Activated CD8-positive, alpha-beta memory T cell treated with anti-CD3 and anti-CD28 coated beads, Interleukin-2, amount 50 U/mL, for 1 hour (primary cell): Measurements from ENCODE around the gene ZNF365.

ENCODE experiments used
- DNase-seq: peaks from one replicate; pipeline ENCODE4 v3.0.0-alpha.2; 2020; ENCODE audit errors: extremely low read depth

ZNF365 gene

DNA sequence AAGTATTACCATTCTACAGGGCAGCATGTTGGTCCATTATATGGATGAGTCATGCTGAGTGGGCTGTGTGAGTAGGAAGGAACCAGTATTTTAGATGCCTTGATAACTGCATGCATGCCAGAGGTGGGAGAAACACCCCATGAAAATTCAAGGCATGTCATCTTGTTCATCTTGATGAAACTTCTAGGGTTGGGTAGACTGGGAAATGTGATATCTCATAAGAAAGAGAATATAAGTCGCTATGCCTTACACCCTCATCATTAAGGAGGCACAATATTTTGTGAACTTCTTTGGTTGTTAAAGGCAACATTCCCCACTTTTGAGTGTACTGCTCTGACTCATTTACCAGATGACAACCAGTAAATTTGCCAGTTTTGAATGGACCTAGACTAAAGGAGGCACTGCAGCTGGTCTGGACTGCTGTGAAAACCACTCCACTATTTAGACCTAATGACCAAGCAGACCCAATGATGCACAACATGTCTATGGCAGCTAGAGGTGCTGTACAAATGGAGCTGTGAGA, 48.0 kb downstream of the ZNF365 start:
- no peak for DNase-seq

DNA sequence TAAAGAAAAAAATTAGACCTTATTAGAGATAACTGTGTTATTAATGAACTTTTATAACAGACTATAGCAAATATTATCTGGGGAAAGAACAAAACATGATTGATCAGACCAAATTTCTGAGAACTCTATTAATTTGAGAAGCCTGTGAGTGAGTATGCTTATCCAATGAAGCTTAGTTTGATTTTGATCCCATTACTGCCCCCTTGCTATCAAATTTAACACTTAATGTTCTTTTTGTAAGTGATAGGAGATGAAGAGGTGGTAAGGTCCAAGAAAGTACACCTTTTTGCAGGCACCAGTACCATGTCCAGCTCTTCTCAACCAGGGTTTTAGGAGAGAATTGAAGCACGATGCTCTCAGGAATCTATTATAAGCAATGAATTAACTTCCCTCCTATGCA, 49.9 kb downstream of the ZNF365 start:
- no peak for DNase-seq

DNA sequence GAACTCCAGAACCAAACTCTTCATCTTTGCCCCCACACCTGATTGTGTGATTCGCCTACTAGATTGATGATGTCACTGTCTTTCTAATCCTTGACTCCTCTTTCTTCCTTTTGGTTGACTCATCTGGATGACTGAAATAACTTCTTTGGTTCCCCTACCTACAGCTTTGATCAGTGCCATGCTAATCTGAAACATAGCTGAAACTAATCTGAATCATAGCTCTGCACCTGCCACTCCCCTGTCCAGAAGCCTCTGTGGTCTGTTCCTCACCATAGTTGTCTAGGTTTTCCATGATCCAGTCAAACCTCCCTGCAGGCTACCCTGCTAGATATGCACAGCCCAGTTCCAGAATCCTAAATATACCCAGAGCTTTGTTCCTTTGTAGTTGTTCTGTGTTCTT, 51.9 kb downstream of the ZNF365 start:
- DNase-seq: no peak

DNA sequence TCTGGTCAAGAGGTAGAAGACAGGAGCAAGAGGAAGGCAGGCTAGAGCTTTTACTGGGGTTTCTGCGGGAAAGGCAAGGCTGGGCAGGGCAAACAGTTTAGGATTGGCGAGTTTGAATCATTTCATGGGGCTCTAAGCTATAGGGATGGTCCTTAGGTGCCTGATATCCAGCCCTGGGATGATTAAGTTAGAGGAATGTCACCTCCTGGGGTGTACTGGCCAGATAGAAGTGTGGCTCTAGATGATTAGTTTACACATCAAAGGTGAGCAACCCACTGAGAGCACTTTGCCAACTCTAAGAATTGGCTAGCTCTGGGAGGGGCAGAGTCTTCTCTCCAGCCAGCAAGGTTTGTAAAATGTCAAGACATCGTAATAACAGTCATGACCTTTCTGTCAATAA, 52.4 kb downstream of the ZNF365 start:
- DNase-seq: no peak

DNA sequence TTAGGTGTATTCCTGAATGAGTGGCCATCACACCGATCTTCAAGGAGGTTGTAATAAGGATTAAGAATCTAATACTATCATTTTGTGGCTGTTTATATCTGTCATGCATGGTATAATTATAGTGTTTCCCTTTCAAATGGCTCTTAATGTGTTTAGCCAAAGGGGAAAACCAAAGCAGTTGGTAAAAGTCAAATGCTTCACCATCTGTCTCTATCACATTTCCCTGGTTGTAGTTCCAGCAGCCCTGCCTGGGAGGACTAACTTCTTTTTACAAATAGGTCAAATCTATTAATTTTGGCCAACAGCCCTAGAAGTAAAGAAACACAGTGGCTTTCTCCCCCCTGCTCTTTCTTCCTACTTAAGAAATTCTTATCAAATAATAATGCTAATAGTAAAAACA, 56.7 kb downstream of the ZNF365 start:
- no peak for DNase-seq

DNA sequence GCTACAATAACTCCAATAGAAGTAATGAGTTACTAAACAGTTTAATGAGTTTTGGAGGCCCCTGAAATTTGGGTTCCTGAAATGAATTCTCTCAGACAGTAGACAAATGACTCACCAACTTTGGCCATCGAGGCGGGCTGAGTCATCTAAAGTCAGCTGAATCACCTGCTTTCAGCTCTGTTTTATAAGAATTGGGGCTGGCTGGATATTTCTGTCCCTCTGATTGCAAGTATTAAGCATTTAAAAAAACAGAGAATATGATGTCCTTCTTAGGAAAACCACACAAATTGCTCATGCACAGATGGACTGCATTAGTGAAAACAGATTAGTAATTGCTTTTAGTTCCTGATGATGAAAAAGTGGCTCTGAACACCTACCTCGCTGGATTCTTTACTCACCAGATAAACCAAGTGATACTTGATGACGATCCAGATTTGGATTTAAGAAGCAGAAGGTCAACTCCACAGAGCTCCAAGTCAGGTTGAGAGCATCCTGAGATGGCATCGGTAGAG, 59.1 kb downstream of the ZNF365 start:
- no peak for DNase-seq

DNA sequence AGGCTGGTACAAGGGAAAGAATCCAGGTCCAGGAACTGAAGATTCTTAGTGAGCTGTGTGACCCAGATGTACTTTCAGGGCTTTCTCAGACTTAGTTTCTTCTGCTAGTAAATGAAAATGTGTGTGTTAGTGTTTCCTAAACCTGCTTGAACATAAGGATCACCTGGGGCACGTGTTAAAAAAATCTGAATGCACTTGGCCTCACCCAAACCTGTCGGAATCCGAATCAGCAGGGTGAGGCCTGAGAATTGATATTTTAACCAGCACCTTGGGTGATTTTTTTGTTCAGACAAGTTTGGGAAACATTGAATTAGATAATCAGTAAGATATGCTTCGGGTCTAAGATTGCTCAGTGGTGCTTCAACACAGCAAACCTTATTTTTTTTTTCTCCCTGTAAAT, 59.7 kb downstream of the ZNF365 start:
- DNase-seq: no peak

DNA sequence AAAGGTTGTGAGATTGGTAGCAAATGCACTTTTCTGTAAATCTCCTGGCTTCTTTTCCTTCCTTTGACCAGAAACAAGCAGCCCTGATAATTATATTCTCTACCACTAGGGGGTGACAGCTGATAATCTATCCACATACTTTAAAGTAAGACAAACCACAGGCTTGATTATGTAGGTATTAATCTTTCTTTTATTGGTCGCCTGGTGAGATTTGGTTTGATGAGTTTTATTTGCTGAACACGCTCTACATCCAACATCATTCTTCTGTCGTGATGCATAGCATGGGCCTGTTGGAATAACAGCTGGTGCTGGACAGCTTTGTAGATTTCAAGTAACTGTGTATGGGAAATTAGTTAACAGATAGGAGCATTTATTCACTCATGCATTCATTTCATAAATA, 63.5 kb downstream of the ZNF365 start:
- peak; percentile 3 for DNase-seq

DNA sequence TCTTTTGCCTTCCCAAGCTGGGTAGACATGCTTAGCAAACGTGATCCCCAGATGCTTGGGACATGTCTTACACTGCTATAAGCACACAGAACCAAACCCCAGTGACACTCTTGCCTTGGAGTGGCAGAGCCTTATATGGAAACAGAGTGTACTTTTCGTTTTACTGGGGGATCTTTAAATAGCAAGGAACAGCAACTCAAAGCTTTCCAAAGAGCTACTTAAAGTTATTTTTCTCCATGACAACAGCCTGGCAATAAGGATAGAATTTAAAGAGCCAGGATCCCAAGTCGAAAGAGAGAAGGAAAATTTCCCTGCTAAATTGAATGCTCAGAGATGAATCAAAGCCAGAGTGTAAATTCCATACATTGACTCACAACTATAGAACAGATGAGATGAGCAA, 67.8 kb downstream of the ZNF365 start:
- no peak for DNase-seq

DNA sequence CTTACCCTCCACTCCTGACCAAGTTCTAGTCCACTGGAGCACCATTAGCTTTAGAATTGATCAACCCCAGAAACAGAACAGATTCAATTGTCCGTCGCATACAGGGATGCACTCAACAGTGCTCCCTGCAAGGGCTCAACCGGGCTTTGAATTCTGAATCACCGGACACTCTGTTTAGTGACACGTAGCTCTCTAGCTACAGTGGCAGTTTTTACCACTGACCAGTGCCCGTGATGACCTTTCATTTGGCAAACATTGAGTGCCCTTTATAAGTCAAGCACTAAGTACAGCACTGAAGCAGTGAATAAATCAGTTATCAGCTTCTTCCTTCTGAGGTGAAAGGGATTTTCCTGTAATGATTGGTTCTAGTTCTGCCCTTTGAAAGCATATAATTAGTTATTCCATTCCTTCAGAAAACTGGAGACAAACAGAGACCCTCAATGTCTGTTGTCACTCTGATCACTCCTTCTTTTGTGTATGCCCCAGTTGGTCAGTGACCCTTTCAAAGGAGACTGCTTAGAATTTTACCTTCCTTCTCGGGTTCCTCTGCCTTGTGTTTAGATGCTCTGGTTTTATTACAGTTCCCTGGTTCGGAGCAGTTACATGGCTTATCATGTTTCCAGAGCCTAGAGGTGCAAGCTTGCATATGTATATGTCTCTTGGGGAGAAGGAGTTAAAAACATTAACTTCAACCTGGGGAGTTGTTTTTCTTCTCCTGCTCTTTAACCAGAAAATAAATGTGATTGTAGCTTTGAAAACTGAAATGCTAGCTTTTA, 68.9 kb downstream of the ZNF365 start:
- DNase-seq: no peak

DNA sequence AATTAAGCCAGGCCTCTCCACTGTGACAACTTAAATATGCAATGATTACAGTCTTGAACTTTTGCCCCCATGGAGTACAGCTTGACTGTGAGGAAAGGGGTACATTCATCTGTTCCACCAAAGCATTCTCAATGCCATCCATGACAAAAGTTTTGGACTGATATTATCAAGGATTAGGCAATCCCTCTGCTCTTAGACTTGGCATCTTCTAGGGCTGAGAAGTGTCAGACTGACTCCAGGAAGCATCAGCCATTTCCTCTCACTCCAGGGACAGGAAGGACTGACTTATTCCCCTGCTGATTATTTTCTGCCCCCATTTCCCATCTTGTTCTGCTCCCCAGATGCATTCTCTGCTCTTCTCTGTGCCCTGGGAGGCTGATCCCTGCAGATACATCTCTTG, 69.7 kb downstream of the ZNF365 start:
- DNase-seq: no peak

DNA sequence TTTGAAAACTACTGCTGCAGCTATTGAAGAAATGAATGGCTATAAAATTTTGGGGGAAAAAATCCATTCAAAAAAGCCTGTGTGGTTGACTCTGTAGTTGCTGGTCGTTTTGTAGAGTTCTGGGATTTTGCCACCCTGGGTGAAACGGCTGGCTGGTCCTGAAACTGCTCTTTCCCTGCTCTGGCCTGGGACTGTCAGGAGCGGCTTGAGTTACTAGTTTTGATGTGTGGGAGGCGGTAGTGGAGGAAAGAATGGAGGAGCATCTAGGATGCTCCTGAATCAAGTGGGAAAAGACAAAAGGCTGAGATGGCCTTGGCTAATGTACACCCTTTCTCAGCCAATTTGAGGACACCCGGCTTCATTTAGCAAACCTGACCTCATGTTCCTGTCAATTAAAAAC, 72.5 kb downstream of the ZNF365 start:
- no peak for DNase-seq

DNA sequence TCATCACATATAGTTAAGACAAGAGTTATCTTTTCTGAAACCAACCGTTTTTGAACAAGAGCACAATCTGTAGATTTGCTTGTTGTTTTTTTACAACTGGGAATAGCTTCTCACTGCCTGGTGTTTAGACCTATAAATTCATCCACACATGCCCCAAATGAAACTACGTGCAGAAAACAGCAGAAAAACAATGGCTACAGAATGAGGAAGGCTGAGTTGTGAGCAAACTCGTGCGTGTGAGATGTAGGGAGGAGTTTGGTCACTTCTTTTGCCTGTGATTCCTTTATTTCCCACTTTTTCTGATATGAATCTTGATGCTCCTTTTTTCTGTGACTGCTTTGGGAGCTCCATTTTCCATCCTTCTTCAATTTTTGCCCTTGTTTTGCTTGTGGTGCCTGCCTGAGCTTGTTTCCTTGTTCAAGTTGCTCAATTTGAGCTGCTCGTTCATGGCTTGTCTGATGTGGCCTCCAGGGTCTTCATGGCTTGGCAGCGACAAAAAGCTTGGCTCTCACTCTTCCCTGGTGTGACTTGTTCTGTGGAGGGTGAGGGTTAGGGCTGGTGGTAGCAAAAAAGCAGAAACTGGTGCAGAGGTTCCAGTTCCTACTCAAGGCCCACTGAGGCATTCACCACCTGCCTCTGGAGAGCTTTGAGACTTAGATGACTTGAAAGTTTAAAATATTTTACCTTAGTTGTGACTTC, 76.9 kb downstream of the ZNF365 start:
- no peak for DNase-seq

DNA sequence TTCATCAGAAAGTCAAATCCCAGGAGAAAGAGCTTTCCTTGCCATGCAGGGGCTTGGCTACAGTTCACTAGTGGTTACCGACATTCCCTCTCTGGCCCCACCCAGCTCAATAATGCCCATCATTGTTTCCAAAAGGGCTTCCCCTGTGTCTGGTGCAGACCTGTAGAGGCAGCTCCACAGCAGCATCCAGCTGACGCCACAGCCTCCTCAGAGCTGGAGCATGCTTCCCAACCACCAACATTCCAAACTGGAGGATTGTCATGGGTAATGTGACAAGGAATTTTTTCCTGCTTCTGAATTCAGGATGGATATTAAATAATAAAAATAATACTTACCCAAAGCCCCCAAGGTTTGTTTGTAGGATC, 77.4 kb downstream of the ZNF365 start:
- DNase-seq: no peak
